CD4-positive, alpha-beta T cell treated with Interleukin-21 for 1 hour (primary cell): ENCODE measurements around the gene ZNF322.
"Not testable (repeated sequence)": the region's sequence is repeated elsewhere in the genome, so short reads cannot be mapped to it uniquely, and the experiment has no call there.

Experiments
- DNase-seq: peaks from one replicate; pipeline ENCODE4 v3.0.0-alpha.2; 2020

The ZNF322 gene

GRCh38 chr6:26659042-26659999, at the start of gene ZNF322:
ZNF322 (minus strand) TSS chr6:26659746; CDS start chr6:26638553, 21,193 bp downstream.
- DNase-seq, result peak; percentile 90

GRCh38 chr6:26705780-26706179, 46.2 kb upstream of the ZNF322 start:
- DNase-seq, result not testable (repeated sequence)

- DNase-seq, result not testable (repeated sequence)
Observed at GRCh38 chr6:26705352-26705751, 45.8 kb upstream of the ZNF322 start.

GRCh38 chr6:26701023-26701747, 41.6 kb upstream of the ZNF322 start:
- not testable (repeated sequence) for DNase-seq

- not testable (repeated sequence) for DNase-seq
Observed at GRCh38 chr6:26697496-26697895, 38.0 kb upstream of the ZNF322 start.

GRCh38 chr6:26689324-26689947, 29.9 kb upstream of the ZNF322 start:
- not testable (repeated sequence) for DNase-seq

GRCh38 chr6:26682435-26683042, 23.0 kb upstream of the ZNF322 start:
- DNase-seq, result not testable (repeated sequence)

GRCh38 chr6:26673287-26673686, 13.7 kb upstream of the ZNF322 start:
- not testable (repeated sequence) for DNase-seq

GRCh38 chr6:26670558-26670957, 11.0 kb upstream of the ZNF322 start:
- DNase-seq, result not testable (repeated sequence)

- DNase-seq, result not testable (repeated sequence)
Observed at GRCh38 chr6:26670003-26670402, 10.5 kb upstream of the ZNF322 start.

- DNase-seq, result peak; percentile 50
Observed at GRCh38 chr6:26660000-26660361, 435 bp upstream of the ZNF322 start.

GRCh38 chr6:26657256-26657655, 2.3 kb downstream of the ZNF322 start:
- DNase-seq, result no peak

- DNase-seq, result no peak
Observed at GRCh38 chr6:26653007-26653406, 6.5 kb downstream of the ZNF322 start.

- no peak for DNase-seq
Observed at GRCh38 chr6:26651133-26651781, 8.3 kb downstream of the ZNF322 start.

- no peak for DNase-seq
Observed at GRCh38 chr6:26646074-26646473, 13.5 kb downstream of the ZNF322 start.

GRCh38 chr6:26640806-26641205, 18.7 kb downstream of the ZNF322 start:
- no peak for DNase-seq

- no peak for DNase-seq
Observed at GRCh38 chr6:26629359-26629758, 30.2 kb downstream of the ZNF322 start.

- no peak for DNase-seq
Observed at GRCh38 chr6:26627843-26628242, 31.7 kb downstream of the ZNF322 start.

GRCh38 chr6:26624557-26624956, 35.0 kb downstream of the ZNF322 start:
- DNase-seq, result no peak

GRCh38 chr6:26623339-26623859, 36.1 kb downstream of the ZNF322 start:
- DNase-seq, result no peak

- DNase-seq, result no peak
Observed at GRCh38 chr6:26613689-26614683, 45.6 kb downstream of the ZNF322 start.
